ENCODE measurements around the gene FAM184B.
"Not testable (repeated sequence)": the region's sequence is repeated elsewhere in the genome, so short reads cannot be mapped to it uniquely, and the experiment has no call there.

Gene FAM184B

GRCh38 chr4:17681281-17682221, 99.9 kb downstream of the FAM184B start:
- DNase-seq (ENCODE audit: low read depth): no peak

- DNase-seq (ENCODE audit: low read depth): no peak
These were observed 100.7 kb downstream of the FAM184B start for GRCh38 chr4:17680559-17681280.

DNA sequence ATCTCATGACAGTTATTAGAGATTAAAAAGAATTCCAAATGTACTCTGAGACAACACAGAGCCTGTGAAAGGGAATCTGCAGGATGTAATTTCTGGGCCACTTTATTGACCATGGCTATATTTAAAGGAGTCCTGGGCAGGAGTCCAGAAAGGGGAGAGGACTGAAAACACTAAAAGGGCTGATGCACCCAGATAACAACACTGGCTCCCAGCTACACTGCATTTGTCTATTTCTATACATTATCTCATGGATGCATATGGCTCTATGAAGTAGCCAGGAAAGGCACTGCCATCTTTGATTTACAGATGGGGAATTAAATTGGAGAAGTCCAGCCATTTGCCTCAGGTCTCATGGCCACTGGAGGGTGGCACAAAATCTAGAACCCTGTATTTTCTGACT, 111.0 kb downstream of the FAM184B start:
- DNase-seq (ENCODE audit: low read depth): no peak

- no peak for DNase-seq (ENCODE audit: low read depth)
These were observed 113.7 kb downstream of the FAM184B start for GRCh38 chr4:17667653-17668201.

DNA sequence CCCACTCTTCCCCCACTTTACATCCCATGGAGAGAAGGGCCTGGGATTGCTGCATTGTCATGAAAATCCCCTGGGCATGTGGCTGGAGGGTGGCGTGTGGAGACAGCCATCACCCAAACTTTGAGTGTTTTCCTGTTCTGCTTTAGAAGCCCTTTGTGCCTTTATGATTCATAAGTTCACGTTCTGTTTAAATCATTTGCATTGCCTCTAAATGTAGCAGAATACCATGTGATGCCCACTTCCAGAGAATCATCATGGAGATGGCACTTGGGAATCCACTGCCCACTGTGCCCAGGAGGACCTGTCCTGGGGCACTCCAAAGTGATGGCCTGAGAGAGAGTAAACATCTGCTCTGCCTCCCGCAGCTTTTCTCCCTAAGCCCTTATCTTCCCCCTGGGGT, 114.2 kb downstream of the FAM184B start:
- DNase-seq (ENCODE audit: low read depth): no peak

DNA sequence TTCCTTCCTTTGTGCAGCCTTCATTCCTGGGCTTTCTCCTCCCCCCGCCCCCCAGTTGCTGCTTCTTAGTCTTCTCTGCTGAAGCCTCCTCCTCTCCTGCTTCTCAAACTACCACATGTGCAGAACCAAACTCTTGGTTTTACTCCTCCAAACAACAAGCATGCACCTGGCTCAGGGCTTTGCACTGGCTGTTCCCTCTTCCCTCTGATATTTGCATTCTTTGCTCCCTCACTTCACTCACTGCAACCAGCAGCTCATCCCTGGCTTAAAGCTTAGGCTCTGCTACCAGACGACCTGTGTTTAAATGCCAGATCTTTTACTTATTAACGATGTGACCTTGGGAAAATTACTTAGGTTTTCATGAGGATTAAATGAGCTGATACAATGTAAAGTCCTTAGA, 115.6 kb downstream of the FAM184B start:
- no peak for DNase-seq (ENCODE audit: low read depth)

DNA sequence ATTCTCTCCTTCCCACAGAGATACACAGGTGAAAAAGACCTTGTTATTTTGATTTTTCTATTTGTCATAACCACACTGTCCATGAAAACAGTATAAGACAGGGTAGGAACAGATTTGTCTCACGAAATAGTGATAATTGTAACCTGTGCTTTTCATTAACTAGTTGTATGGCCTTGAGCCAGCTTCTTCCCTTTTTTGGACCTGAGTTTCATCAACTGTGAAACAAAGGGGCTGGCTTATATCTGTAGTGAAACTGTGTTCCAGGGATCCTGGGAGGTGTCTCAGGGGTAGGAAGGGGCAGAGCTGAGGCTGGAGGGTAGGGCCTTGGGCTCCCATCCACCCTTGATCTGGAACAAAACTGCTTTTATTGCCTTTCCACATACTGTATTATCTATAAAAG, 116.1 kb downstream of the FAM184B start:
- no peak for DNase-seq (ENCODE audit: low read depth)

DNA sequence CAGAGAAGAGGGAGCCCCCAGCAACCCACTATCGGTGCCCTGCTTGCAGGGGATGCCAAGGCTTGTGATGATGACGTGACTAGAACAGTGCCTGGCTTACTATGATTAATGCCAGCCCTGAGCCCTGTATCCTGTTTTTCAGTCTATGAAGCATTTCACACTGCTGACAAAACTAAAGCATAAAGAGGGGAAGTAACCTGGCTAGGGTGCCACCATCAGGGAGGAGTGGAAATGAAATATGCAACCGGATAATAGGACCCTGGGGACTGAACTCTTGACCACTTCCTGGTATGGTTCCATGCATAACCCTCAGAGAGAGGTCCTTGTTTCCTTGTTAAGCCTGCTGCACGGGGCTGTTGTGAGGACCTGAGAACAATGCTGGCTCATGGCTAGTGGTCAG, 116.7 kb downstream of the FAM184B start:
- no peak for DNase-seq (ENCODE audit: low read depth)

- DNase-seq (ENCODE audit: low read depth): no peak
These were observed 118.7 kb downstream of the FAM184B start for GRCh38 chr4:17662694-17663093.

DNA sequence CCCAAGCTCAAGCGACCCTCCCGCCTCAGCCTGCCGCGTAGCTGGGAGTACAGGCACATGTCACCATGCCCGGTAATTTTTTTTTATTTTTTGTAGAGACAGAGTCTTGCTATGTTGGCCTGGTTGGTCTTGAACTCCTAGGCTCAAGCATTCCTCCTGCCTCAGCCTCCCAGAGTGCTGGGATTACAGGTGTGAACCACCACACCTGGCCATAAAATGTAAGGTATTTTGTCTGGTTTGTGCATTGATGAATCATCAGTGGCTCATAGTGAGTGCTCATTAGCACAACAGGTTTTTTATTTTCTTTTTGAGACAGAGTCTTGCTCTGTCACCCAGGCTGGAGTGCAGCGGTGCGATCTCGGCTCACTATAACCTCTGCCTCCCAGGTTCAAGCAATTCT, 122.2 kb downstream of the FAM184B start:
- not testable (repeated sequence) for DNase-seq (ENCODE audit: low read depth)

DNA sequence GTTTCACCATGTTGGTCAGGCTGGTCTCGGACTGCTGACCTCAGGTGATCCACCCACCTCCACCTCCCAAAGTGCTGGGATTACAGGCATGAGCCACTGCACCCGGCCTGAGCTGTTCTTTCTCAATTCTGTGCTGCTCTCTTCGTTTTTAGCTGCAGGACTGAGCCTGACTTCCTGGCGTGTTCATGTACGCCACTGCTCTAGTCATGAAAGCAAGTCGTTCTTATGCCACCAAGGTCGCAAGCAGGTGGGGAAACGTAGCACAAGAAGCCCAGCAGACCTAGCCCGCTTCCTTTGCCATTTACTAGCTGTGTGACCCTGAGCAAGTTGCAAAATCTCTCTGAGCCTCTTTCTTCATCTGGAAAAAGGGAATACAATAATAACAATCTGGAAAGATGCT, 123.6 kb downstream of the FAM184B start:
- DNase-seq (ENCODE audit: low read depth): no peak

DNA sequence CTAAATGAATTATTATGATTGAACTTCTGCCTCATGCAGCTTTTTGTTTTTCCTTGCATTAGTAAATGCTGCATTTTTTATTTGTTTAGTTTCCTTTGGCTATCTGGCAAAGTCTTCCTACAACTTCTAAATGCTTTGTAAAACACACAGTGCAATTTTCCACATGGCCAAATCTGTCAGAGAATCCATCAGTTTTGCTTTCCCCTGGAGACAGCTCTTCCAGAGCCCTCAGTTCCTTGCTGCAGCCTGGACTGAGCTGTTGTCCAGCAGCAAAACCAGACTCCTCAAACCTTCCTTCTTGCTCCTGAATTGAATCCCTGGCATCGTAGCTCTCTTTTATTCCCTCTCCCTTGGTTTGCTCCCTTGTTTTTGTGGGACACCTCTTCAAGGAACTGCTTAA, 124.3 kb downstream of the FAM184B start:
- DNase-seq (ENCODE audit: low read depth): no peak

GRCh38 chr4:17654701-17655100, 126.7 kb downstream of the FAM184B start:
- DNase-seq (ENCODE audit: low read depth): no peak

- DNase-seq (ENCODE audit: low read depth): no peak
These were observed 131.0 kb downstream of the FAM184B start for GRCh38 chr4:17650406-17650805.

GRCh38 chr4:17647927-17648326, 133.5 kb downstream of the FAM184B start:
- DNase-seq (ENCODE audit: low read depth): no peak

DNA sequence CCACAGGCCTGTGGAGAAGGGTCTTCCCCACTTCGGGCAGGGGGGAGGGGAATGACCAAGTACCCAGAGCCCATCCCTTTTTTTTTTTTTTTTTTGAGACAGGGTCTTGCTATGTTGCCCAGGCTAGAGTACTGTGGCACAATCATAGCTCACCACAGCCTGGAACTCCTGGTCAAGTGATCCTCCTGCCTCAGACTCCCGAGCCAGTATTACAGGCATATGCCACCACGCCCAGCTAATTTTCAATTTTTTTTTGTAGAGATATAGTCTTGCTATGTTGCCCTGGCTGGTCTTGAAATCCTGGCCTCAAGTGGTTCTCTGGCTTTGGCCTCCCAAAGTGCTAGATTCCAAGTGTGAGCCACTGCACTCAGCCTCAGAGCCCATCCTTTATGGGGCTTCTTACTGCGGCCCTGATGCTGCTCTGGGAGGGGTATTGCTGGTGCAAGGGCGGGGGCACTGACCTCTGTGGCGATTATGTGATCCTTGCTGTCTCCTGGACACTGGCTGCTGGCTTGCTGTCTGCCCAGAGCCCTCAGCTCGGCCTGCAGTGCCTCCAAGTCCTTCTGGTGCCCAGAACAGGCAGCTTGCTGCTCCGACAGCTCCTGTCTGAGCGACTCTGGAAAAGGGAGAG, 134.1 kb downstream of the FAM184B start:
- DNase-seq (ENCODE audit: low read depth): no peak

- DNase-seq (ENCODE audit: low read depth): no peak
These were observed 134.7 kb downstream of the FAM184B start for GRCh38 chr4:17646693-17647092.

DNA sequence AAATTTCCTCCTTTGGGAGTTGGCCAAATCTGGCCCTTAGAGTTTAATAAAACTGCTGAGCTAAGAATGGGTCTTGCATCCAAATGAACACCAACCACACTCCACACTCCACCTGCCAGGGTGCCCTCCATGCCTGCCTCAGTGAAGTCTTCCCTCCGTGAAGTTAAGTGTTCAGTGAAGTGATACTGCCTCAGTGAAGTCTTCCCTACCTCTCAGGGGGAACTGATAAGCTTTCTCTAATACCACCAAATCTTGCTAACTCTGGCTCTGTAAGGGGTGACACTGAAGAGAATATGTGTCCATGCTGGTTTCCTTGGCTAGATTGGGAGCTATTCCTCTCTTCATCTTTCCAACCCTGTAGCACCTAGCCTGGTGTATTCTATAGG, 139.0 kb downstream of the FAM184B start:
- no peak for DNase-seq (ENCODE audit: low read depth)

DNA sequence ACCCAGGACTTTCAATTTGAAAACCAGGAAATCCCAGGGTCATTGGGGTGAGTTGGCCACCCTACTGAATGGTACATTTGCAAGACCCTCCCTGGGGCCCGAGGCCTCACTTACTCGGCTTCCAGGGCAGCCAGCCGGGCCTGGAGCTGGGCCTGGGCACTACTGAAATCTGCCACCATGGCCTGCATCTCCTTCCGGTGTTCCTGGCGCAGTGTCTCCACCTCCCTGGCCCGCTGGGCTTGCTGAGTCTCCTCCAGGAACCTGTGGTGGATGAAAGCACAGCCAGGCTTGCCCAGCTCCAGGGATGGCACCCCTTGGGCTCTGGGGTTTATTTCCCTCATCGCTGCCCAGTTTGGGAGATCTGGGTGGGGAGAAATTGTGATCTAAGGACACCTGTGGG, 142.3 kb downstream of the FAM184B start:
- DNase-seq (ENCODE audit: low read depth): no peak

GRCh38 chr4:17636696-17637622, 144.5 kb downstream of the FAM184B start:
- peak; percentile 27 for DNase-seq (ENCODE audit: low read depth)

- no peak for DNase-seq (ENCODE audit: low read depth)
These were observed 145.1 kb downstream of the FAM184B start for GRCh38 chr4:17636341-17636695.

GRCh38 chr4:17635056-17635455, 146.4 kb downstream of the FAM184B start:
- no peak for DNase-seq (ENCODE audit: low read depth)
